ENCODE data around the gene ATG7.

- TF ChIP-seq CTCF (conservative IDR thresholded peaks at IDR 0.05; ENCODE audit: low read length) (no peak), EZH2phosphoT487 (IDR thresholded peaks at IDR 0.05; ENCODE audit: borderline replicate concordance, low read depth, low read length) (no peak)
These were observed 272.4 kb downstream of the ATG7 start for GRCh38 chr3:11544412-11545181.

Measured in OCI-LY7 (cell line).